Mesenchymal stem cell (in vitro differentiated cells and primary cell): Measurements from ENCODE around the gene CAMTA1.

Experiments used
- DNase-seq: peaks from one replicate; pipeline ENCODE4 v3.0.0-alpha.2; 2013
- H2AFZ ChIP-seq: one replicate; pipeline ENCODE4 v1.6.1; 2013; ENCODE audit warnings: low read depth, mild to moderate bottlenecking, control low read depth, inconsistent platforms, low read length, moderate library complexity
- H2AK5ac ChIP-seq: 2 replicates; pipeline ENCODE4 v1.6.1; 2013; ENCODE audit warnings: low read length, moderate library complexity, mild to moderate bottlenecking, inconsistent platforms; ENCODE audit not compliant: severe bottlenecking
- H2BK120ac ChIP-seq: one replicate; pipeline ENCODE4 v1.6.1; 2013; ENCODE audit warnings: low read depth, mild to moderate bottlenecking, inconsistent platforms, low read length, moderate library complexity
- H2BK12ac ChIP-seq, 2 experiments: one replicate each; pipeline ENCODE4 v1.6.1; 2013; ENCODE audit warnings: inconsistent platforms in 2 of 2, low read length in 2 of 2, mild to moderate bottlenecking in 2 of 2, moderate library complexity in 2 of 2, control low read depth in 1 of 2
- H2BK15ac ChIP-seq: one replicate; pipeline ENCODE4 v1.6.1; 2013; ENCODE audit warnings: mild to moderate bottlenecking, low read depth, inconsistent platforms; ENCODE audit not compliant: poor library complexity, severe bottlenecking
- H2BK5ac ChIP-seq: 2 replicates; pipeline ENCODE4 v1.6.1; 2013; ENCODE audit warnings: low read depth, mild to moderate bottlenecking, low read length, control low read depth, inconsistent platforms; ENCODE audit not compliant: poor library complexity, severe bottlenecking
- H3K14ac ChIP-seq, 2 experiments: one replicate each; pipeline ENCODE4 v1.6.1; 2013; ENCODE audit warnings: inconsistent platforms in 2 of 2, low read length in 2 of 2, control low read depth in 1 of 2, mild to moderate bottlenecking in 1 of 2, moderate library complexity in 1 of 2
- H3K18ac ChIP-seq, 2 experiments: one replicate each; pipeline ENCODE4 v1.6.1; 2013; ENCODE audit warnings: inconsistent platforms in 2 of 2, low read length in 2 of 2, control low read depth in 1 of 2, low read depth in 1 of 2, mild to moderate bottlenecking in 1 of 2
- H3K23ac ChIP-seq, 2 experiments: one replicate each; pipeline ENCODE4 v1.6.1; 2013; ENCODE audit warnings: inconsistent platforms in 2 of 2, low read length in 2 of 2, mild to moderate bottlenecking in 2 of 2, moderate library complexity in 2 of 2, control low read depth in 1 of 2
- H3K27ac ChIP-seq: 2 replicates; pipeline ENCODE4 v1.5.1; 2013; ENCODE audit warnings: mild to moderate bottlenecking, moderate library complexity, low read length, control low read depth, inconsistent platforms; ENCODE audit not compliant: poor library complexity, severe bottlenecking
- H3K27me3 ChIP-seq, 2 experiments: 2 replicates each; pipeline versions ENCODE4 v1.6.1 to v1.7.0; 2013; ENCODE audit warnings: low read length in 2 of 2, mild to moderate bottlenecking in 2 of 2, moderate library complexity in 2 of 2, control low read depth in 1 of 2, inconsistent platforms in 1 of 2; ENCODE audit not compliant: control insufficient read depth in 1 of 2, insufficient read depth in 1 of 2
- H3K36me3 ChIP-seq, 2 experiments: 2 replicates each; pipeline versions ENCODE4 v1.6.1 to v1.7.0; 2013; ENCODE audit warnings: low read length in 2 of 2, control low read depth in 1 of 2, inconsistent platforms in 1 of 2, low read depth in 1 of 2, mild to moderate bottlenecking in 1 of 2; ENCODE audit not compliant: insufficient read depth in 2 of 2, control insufficient read depth in 1 of 2
- H3K4ac ChIP-seq, 2 experiments: one replicate each; pipeline ENCODE4 v1.6.1; 2013; ENCODE audit warnings: inconsistent platforms in 2 of 2, low read length in 2 of 2, mild to moderate bottlenecking in 2 of 2, moderate library complexity in 2 of 2, control low read depth in 1 of 2, low read depth in 1 of 2
- H3K4me1 ChIP-seq: 2 replicates; pipeline ENCODE4 v1.6.1; 2013; ENCODE audit warnings: low read depth, low read length, control low read depth; ENCODE audit not compliant: control insufficient read depth, insufficient read depth
- H3K4me2 ChIP-seq: 2 replicates; pipeline ENCODE4 v1.6.1; 2013; ENCODE audit warnings: low read length, mild to moderate bottlenecking, inconsistent platforms; ENCODE audit not compliant: poor library complexity, severe bottlenecking
- H3K4me3 ChIP-seq, 2 experiments: 2 replicates each; pipeline versions ENCODE4 v1.5.1 to v1.7.0; 2013; ENCODE audit warnings: low read length in 2 of 2, mild to moderate bottlenecking in 2 of 2, control low read depth in 1 of 2, low read depth in 1 of 2; ENCODE audit not compliant: insufficient read depth in 1 of 2
- H3K79me1 ChIP-seq: replicated peaks from 2 replicates; pipeline ENCODE4 v1.6.1; 2013; ENCODE audit warnings: mild to moderate bottlenecking, control low read depth, low read length, inconsistent platforms; ENCODE audit not compliant: poor library complexity, severe bottlenecking
- H3K9ac ChIP-seq: 2 replicates; pipeline ENCODE4 v1.7.0; 2013; ENCODE audit warnings: mild to moderate bottlenecking, low read length, moderate library complexity
- H3K9me3 ChIP-seq: 2 replicates; pipeline ENCODE4 v1.7.0; 2013; ENCODE audit warnings: mild to moderate bottlenecking, low read length; ENCODE audit not compliant: control insufficient read depth
- H4K8ac ChIP-seq: one replicate; pipeline ENCODE4 v1.6.1; 2013; ENCODE audit warnings: inconsistent platforms, mild to moderate bottlenecking, low read length, moderate library complexity
- H4K91ac ChIP-seq: one replicate; pipeline ENCODE4 v1.6.1; 2013; ENCODE audit warnings: mild to moderate bottlenecking, low read length, inconsistent platforms
- WGBS: methylation state at CpG from one replicate; pipeline ENCODE4 v1.1.7; 2013; ENCODE audit warnings: mixed read lengths; 5-methylcytosine and 5-hydroxymethylcytosine counted together

The CAMTA1 gene

DNA sequence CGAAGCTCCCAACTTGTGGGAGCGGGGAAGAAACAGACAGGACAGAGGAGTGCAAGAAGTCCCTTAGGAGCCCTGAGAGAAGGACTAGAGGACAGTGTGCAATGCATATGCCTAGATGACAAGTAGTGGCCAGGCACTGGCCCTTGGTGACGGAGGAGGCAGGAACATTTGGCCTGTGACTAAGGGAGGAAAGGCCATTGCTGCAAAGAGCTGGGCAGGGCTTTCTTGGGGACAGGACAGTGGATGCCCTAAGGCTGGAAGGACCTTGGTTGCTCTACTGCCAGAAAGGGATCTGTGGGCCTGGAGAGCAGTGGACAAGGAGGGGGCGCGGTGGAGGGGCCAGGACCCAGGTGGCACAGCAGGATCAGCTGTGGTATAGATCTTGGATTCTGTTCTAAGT is 481.3 kb downstream of the CAMTA1 start:
- Histone ChIP-seq H3K27me3 (no peaks in the 10 kb centered on the region), H2AK5ac (no peak overlapping the region), H2BK12ac (peak overlapping the region; percentile 81 to 93), H2AFZ (no peak overlapping the region), H3K9ac (no peak overlapping the region), H3K14ac (peak overlapping the region in 1 of 2 experiments; percentile 0), H3K18ac (peak overlapping the region; percentile 3 to 85), H3K4me1 (peaks cover 18% of the 10 kb centered on the region), H2BK15ac (no peak overlapping the region), H4K91ac (peak overlapping the region; percentile 94), H3K36me3 (no peaks in the 10 kb centered on the region), H3K23ac (no peak overlapping the region), H3K4me2 (no peak overlapping the region), H3K4me3 (no peak overlapping the region), H3K9me3 (peaks cover 12% of the 10 kb centered on the region), H2BK5ac (no peak overlapping the region), H2BK120ac (peak overlapping the region; percentile 67), H4K8ac (peak overlapping the region; percentile 30), H3K4ac (peak overlapping the region; percentile 2 to 4), H3K79me1 (no peaks in the 10 kb centered on the region), H3K27ac (peak overlapping the region; percentile 7)
- 60% methylated on average over 5 of the region's 5 CpGs for WGBS
- DNase-seq, result peak; percentile 10

DNA sequence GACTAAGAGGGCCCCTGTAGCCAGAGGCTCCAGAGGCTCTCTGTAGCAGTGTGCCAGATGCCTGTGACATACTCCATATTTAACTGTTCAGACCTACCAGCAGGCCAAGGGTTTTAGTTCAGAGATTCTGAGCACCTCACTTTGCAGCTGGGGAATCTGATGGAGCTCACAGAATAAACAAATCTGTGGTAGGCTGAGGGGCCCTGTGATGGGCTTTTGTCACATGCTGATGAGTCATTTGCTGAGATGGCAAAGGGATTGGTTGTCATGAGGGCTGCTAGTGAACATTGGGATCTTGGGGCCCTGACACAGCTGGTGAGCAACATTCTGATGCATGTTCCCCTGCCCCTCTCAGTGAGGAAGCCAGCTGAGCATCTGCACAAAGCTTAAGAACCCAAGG is 482.2 kb downstream of the CAMTA1 start:
- H2BK5ac ChIP-seq, result no peak overlapping the region
- peak overlapping the region in 1 of 2 experiments; percentile 74 for H3K4ac ChIP-seq
- no peak overlapping the region for H2AK5ac ChIP-seq
- no peak overlapping the region for H4K91ac ChIP-seq
- no peaks in the 10 kb centered on the region for H3K36me3 ChIP-seq
- H3K14ac ChIP-seq, result no peak overlapping the region
- H3K27ac ChIP-seq, result no peak overlapping the region
- no peak overlapping the region for H3K9ac ChIP-seq
- peaks cover 12% of the 10 kb centered on the region for H3K9me3 ChIP-seq
- H3K4me1 ChIP-seq, result peaks cover 18% of the 10 kb centered on the region
- no peaks in the 10 kb centered on the region for H3K79me1 ChIP-seq
- no peak overlapping the region for H2BK120ac ChIP-seq
- no peaks in the 10 kb centered on the region for H3K27me3 ChIP-seq
- H3K23ac ChIP-seq, result no peak overlapping the region
- H2BK12ac ChIP-seq, result peak overlapping the region in 1 of 2 experiments; percentile 72
- H3K4me2 ChIP-seq, result no peak overlapping the region
- H3K18ac ChIP-seq, result peak overlapping the region; percentile 61 to 67
- H4K8ac ChIP-seq, result no peak overlapping the region
- H2BK15ac ChIP-seq, result no peak overlapping the region
- no peak overlapping the region for H3K4me3 ChIP-seq
- peak overlapping the region; percentile 33 for H2AFZ ChIP-seq
- DNase-seq, result peak; percentile 91

DNA sequence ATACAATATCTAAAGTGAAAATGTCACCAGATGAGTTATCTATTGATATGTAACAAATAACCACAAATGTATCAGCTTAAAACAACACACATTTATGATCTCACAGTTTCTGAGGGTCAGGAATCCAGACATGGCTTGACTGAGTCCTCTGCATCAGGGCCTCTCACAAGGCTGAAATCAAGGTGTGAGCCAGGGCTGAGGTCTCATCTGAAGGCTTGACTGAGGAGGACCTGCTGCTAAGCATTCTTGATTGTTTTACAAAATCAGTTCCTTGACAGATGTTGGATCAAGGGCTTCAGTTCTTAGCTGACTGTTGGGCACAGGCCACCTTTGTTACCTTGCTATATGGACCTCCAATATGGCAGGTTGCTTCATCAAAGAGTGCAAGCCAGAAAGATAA is 483.7 kb downstream of the CAMTA1 start:
- no peaks in the 10 kb centered on the region for H3K79me1 ChIP-seq
- no peak overlapping the region for H2BK5ac ChIP-seq
- H3K27ac ChIP-seq, result no peak overlapping the region
- H3K4me2 ChIP-seq, result no peak overlapping the region
- H3K9me3 ChIP-seq, result peaks cover 12% of the 10 kb centered on the region
- no peak overlapping the region for H4K91ac ChIP-seq
- H2BK120ac ChIP-seq, result no peak overlapping the region
- H2BK12ac ChIP-seq, result peak overlapping the region in 1 of 2 experiments; percentile 59
- H3K4me1 ChIP-seq, result peaks cover 16% of the 10 kb centered on the region
- no peak overlapping the region for H2BK15ac ChIP-seq
- no peak overlapping the region for H3K9ac ChIP-seq
- H3K27me3 ChIP-seq, result no peaks in the 10 kb centered on the region
- no peak overlapping the region for H3K14ac ChIP-seq
- H2AFZ ChIP-seq, result no peak overlapping the region
- no peak overlapping the region for H4K8ac ChIP-seq
- H2AK5ac ChIP-seq, result no peak overlapping the region
- H3K36me3 ChIP-seq, result no peaks in the 10 kb centered on the region
- H3K18ac ChIP-seq, result no peak overlapping the region
- H3K4ac ChIP-seq, result no peak overlapping the region
- H3K23ac ChIP-seq, result no peak overlapping the region
- no peak for DNase-seq
- H3K4me3 ChIP-seq, result no peak overlapping the region

DNA sequence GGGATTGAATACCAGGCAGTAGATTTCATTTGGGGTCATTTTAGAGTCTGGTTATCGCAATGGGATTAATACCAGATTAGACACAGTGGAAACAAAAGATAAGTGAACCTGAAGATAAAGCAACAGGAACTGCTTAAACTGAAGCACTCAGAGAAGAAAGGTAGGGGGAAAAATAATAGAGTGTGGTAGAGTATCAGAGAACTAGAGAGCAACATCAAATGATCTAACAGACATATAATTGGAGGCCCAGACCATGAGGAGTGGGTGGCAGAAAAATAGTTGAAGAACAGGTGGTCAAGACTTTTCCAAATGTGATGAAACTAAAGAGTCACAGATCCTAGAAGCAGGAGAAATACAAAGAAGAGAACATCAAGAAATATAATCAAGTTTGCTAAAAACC is 484.3 kb downstream of the CAMTA1 start:
- Histone ChIP-seq H3K27me3 (no peaks in the 10 kb centered on the region), H3K23ac (no peak overlapping the region), H2AK5ac (no peak overlapping the region), H2BK15ac (no peak overlapping the region), H3K18ac (no peak overlapping the region), H3K4me1 (peaks cover 16% of the 10 kb centered on the region), H4K8ac (no peak overlapping the region), H3K4me2 (no peak overlapping the region), H3K14ac (no peak overlapping the region), H2AFZ (no peak overlapping the region), H2BK5ac (no peak overlapping the region), H3K27ac (no peak overlapping the region), H3K79me1 (no peaks in the 10 kb centered on the region), H3K4me3 (no peak overlapping the region), H2BK12ac (no peak overlapping the region), H3K4ac (no peak overlapping the region), H3K9ac (no peak overlapping the region), H3K9me3 (peaks cover 12% of the 10 kb centered on the region), H2BK120ac (no peak overlapping the region), H4K91ac (no peak overlapping the region), H3K36me3 (no peaks in the 10 kb centered on the region)
- no peak for DNase-seq
- WGBS, result 96% methylated on average over 1 of the region's 1 CpG
